Activated T-cell treated with anti-CD3 and anti-CD28 coated beads for 1 hour (primary cell): ENCODE data around the gene TNFRSF21.
"Not testable (repeated sequence)": the region's sequence is repeated elsewhere in the genome, so short reads cannot be mapped to it uniquely, and the experiment has no call there.

ENCODE experiments used
- DNase-seq: peaks from one replicate; pipeline ENCODE4 v3.0.0-alpha.2; 2020; ENCODE audit warnings: low read depth

The TNFRSF21 gene

GRCh38 chr6:47309291-47310130 is at the start of gene TNFRSF21:
TNFRSF21 (minus strand) TSS chr6:47309905; CDS start chr6:47309511, 394 bp downstream.
- peak; percentile 54 for DNase-seq

- DNase-seq = no peak
Measured at GRCh38 chr6:47358440-47359225, 48.9 kb upstream of the TNFRSF21 start.

- DNase-seq = no peak
Measured at GRCh38 chr6:47357827-47358226, 48.1 kb upstream of the TNFRSF21 start.

GRCh38 chr6:47355496-47355895 is 45.8 kb upstream of the TNFRSF21 start:
- DNase-seq = no peak

GRCh38 chr6:47353871-47354270 is 44.2 kb upstream of the TNFRSF21 start:
- no peak for DNase-seq

- DNase-seq = no peak
Measured at GRCh38 chr6:47352966-47353365, 43.3 kb upstream of the TNFRSF21 start.

GRCh38 chr6:47352194-47352920 is 42.7 kb upstream of the TNFRSF21 start:
- DNase-seq = no peak

- no peak for DNase-seq
Measured at GRCh38 chr6:47351621-47352020, 41.9 kb upstream of the TNFRSF21 start.

- no peak for DNase-seq
Measured at GRCh38 chr6:47349931-47350330, 40.2 kb upstream of the TNFRSF21 start.

- DNase-seq = no peak
Measured at GRCh38 chr6:47348316-47348863, 38.7 kb upstream of the TNFRSF21 start.

GRCh38 chr6:47345761-47346160 is 36.1 kb upstream of the TNFRSF21 start:
- no peak for DNase-seq

GRCh38 chr6:47344022-47344421 is 34.3 kb upstream of the TNFRSF21 start:
- no peak for DNase-seq

- DNase-seq = no peak
Measured at GRCh38 chr6:47343600-47343999, 33.9 kb upstream of the TNFRSF21 start.

GRCh38 chr6:47342824-47343223 is 33.1 kb upstream of the TNFRSF21 start:
- DNase-seq = no peak

- no peak for DNase-seq
Measured at GRCh38 chr6:47337519-47337918, 27.8 kb upstream of the TNFRSF21 start.

GRCh38 chr6:47336334-47336733 is 26.6 kb upstream of the TNFRSF21 start:
- no peak for DNase-seq

GRCh38 chr6:47335466-47335865 is 25.8 kb upstream of the TNFRSF21 start:
- DNase-seq = no peak

GRCh38 chr6:47334334-47334733 is 24.6 kb upstream of the TNFRSF21 start:
- no peak for DNase-seq

- not testable (repeated sequence) for DNase-seq
Measured at GRCh38 chr6:47328606-47329005, 18.9 kb upstream of the TNFRSF21 start.

- DNase-seq = not testable (repeated sequence)
Measured at GRCh38 chr6:47328139-47328538, 18.4 kb upstream of the TNFRSF21 start.

GRCh38 chr6:47323887-47324286 is 14.2 kb upstream of the TNFRSF21 start:
- no peak for DNase-seq

- DNase-seq = no peak
Measured at GRCh38 chr6:47323321-47323720, 13.6 kb upstream of the TNFRSF21 start.
